Gastroesophageal sphincter (tissue), 3 donors: ENCODE measurements around the gene GLRX5.

ENCODE experiments used
- CTCF ChIP-seq, 4 experiments: fragments of 200-600 bp in 2 of 4; fragments of 450-650 bp in 2 of 4; sonication (generic) in 1 of 4; IDR thresholded peaks; one replicate each; pipeline ENCODE4 v1.5.1; 2017 to 2019; ENCODE audit warnings: antibody characterized with exemption in 4 of 4, mild to moderate bottlenecking in 2 of 4, moderate library complexity in 2 of 4
- EP300 ChIP-seq: sonication (generic); formaldehyde crosslinking; IDR thresholded peaks from one replicate; pipeline ENCODE4 v1.6.1; 2017; ENCODE audit warnings: antibody characterized with exemption, mild to moderate bottlenecking
- POLR2A ChIP-seq, 2 donors: fragments of 450-650 bp; IDR thresholded peaks; one replicate each; pipeline ENCODE4 v1.6.1; 2017; ENCODE audit warnings: antibody characterized with exemption in 2 of 2, mild to moderate bottlenecking in 2 of 2, moderate library complexity in 1 of 2
- POLR2AphosphoS5 ChIP-seq: sonication (generic); formaldehyde crosslinking; IDR thresholded peaks from one replicate; pipeline ENCODE4 v1.6.1; 2017; ENCODE audit warnings: antibody characterized with exemption

- TF ChIP-seq CTCF (IDR thresholded peaks at IDR 0.05): no peak
- no peak for TF ChIP-seq POLR2A (IDR thresholded peaks at IDR 0.05)
- no peak for TF ChIP-seq POLR2AphosphoS5
- TF ChIP-seq EP300: no peak
Observed at GRCh38 chr14:95573313-95573712, 38.5 kb downstream of the GLRX5 start.
